K562 (cell line): ENCODE data around the gene ENDOD1. TPM values are rescaled to one million over a fixed set of nuclear protein-coding genes. Genes with fewer than 3 reads are reported as not detected.

Source experiments
- ASH1L ChIP-seq: fragments of 450-650 bp; IDR thresholded peaks from 2 replicates; pipeline ENCODE4 v1.6.1; 2018; ENCODE audit warnings: borderline replicate concordance, mild to moderate bottlenecking, low read depth; ENCODE audit not compliant: partially characterized antibody
- BDP1 ChIP-seq: IDR thresholded peaks from 3 replicates; pipeline ENCODE4 v1.6.1; 2011; ENCODE audit not compliant: insufficient read length, insufficient read depth
- CREM ChIP-seq: IDR thresholded peaks from 2 replicates; pipeline ENCODE4 v1.6.1; 2014; ENCODE audit warnings: antibody characterized with exemption, low read depth
- ESRRB ChIP-seq: fragments of 250-450 bp; sonication (Bioruptor Pico); IDR thresholded peaks from 2 replicates; pipeline ENCODE4 v1.5.0; 2020; ENCODE audit warnings: mild to moderate bottlenecking, moderate library complexity, borderline replicate concordance
- FOXA1 ChIP-seq: fragments of 450-650 bp; IDR thresholded peaks from 2 replicates; pipeline ENCODE4 v1.6.1; 2016; ENCODE audit warnings: mild to moderate bottlenecking, borderline replicate concordance
- NCOR1 ChIP-seq: fragments of 450-650 bp; IDR thresholded peaks from 2 replicates; pipeline ENCODE4 v1.6.1; 2016; ENCODE audit warnings: mild to moderate bottlenecking, moderate library complexity
- PHB ChIP-seq: fragments of 250-450 bp; sonication (Bioruptor Pico); IDR thresholded peaks from 2 replicates; pipeline ENCODE4 v1.5.0; 2021
- PHF20 ChIP-seq: fragments of 450-650 bp; IDR thresholded peaks from 2 replicates; pipeline ENCODE4 v1.6.1; 2018; ENCODE audit not compliant: partially characterized antibody
- SETDB1 ChIP-seq: IDR thresholded peaks from one replicate; pipeline ENCODE4 v1.6.1; 2012; ENCODE audit warnings: low read length, control low read depth, inconsistent platforms
- SP1 ChIP-seq: sonication (generic); formaldehyde crosslinking; IDR thresholded peaks from 2 replicates; pipeline ENCODE4 v1.8.1; 2022; ENCODE audit warnings: mild to moderate bottlenecking, missing genetic modification reagents
- TBP ChIP-seq: optimal IDR thresholded peaks from 2 replicates; pipeline ENCODE3; 2011; ENCODE audit warnings: low read depth, low read length, improper control_type of control experiment
- ZNF197 ChIP-seq: fragments of 200-800 bp; sonication (Bioruptor generic); IDR thresholded peaks from 2 replicates; pipeline ENCODE4 v1.6.1; 2016; ENCODE audit warnings: low read depth, missing genetic modification characterization, missing compliant biosample characterization
- ZNF212 ChIP-seq: fragments of 450-650 bp; formaldehyde crosslinking; IDR thresholded peaks from 2 replicates; pipeline ENCODE4 v1.4.0; 2020; ENCODE audit warnings: mild to moderate bottlenecking
- ZNF354B ChIP-seq: fragments of 250-450 bp; sonication (Bioruptor Pico); IDR thresholded peaks from 2 replicates; pipeline ENCODE4 v1.4.0; 2020
- ZNF717 ChIP-seq: fragments of 250-450 bp; sonication (Bioruptor Pico); IDR thresholded peaks from 2 replicates; pipeline ENCODE4 v1.5.0; 2021
- polyA plus RNA-seq, 8 experiments: library from polyadenylated mRNA; depleted of rRNA in 4 of 8; stranded (reverse) in 5 of 8; unstranded in 3 of 8; fragments of >200 nt; fragmentation: Nextera tagmentation in 2 of 8; fragmentation: Illumina TruSeq in 1 of 8; extraction: Ambion mirVana in 2 of 8; extraction: Trizol in 1 of 8; gene quantifications; 2 replicates each; pipeline versions ENCODE4 v1.2.1 to v1.2.3, GENCODE V29; 2011 to 2014; ENCODE audit warnings: inconsistent platforms in 1 of 8, missing spikeins in 1 of 8
- total RNA-seq, 7 experiments: library from RNA; depleted of rRNA in 6 of 7; stranded (reverse); fragments of >200 nt in 6 of 7; fragmentation: Illumina TruSeq in 2 of 7; extraction: Trizol in 2 of 7; gene quantifications; 2 replicates each; pipeline versions ENCODE4 v1.2.1 to v1.2.3, GENCODE V29; 2011 to 2021; ENCODE audit warnings: low replicate concordance in 1 of 7
- TF ChIP-seq, protein P1 (sequence below): IDR thresholded peaks from 2 replicates; pipeline ENCODE4 v1.6.1; 2011; ENCODE audit warnings: borderline replicate concordance, low read depth, mild to moderate bottlenecking, moderate library complexity, low read length; ENCODE audit not compliant: insufficient read depth, poor library complexity, severe bottlenecking
- TF ChIP-seq, protein P2 (sequence below): fragments of 250-450 bp; sonication (Bioruptor Pico); IDR thresholded peaks from 2 replicates; pipeline ENCODE4 v1.8.0; 2022; ENCODE audit warnings: moderate library complexity, mild to moderate bottlenecking, inconsistent platforms
- TF ChIP-seq, protein P3 (sequence below), 2 experiments: fragments of 450-650 bp; IDR thresholded peaks; 2 replicates each; pipeline ENCODE4 v1.6.1; 2016
- TF ChIP-seq, protein P4 (sequence below): fragments of 150-350 bp; IDR thresholded peaks from 2 replicates; pipeline ENCODE4 v1.6.1; 2014; ENCODE audit warnings: low read depth, mild to moderate bottlenecking, low read length, borderline replicate concordance
- TF ChIP-seq, protein P5 (sequence below): sonication (generic); formaldehyde crosslinking; IDR thresholded peaks from 2 replicates; pipeline ENCODE4 v1.8.1; 2023; ENCODE audit warnings: mild to moderate bottlenecking, missing genetic modification reagents

The ENDOD1 gene
- total and polyA plus RNA-seq, 9 of the 15 experiments (the other 6 are each of a cell fraction or from before 2014, with no cell fraction given) = 4.2 to 11.8 (median 9.3) TPM

DNA sequence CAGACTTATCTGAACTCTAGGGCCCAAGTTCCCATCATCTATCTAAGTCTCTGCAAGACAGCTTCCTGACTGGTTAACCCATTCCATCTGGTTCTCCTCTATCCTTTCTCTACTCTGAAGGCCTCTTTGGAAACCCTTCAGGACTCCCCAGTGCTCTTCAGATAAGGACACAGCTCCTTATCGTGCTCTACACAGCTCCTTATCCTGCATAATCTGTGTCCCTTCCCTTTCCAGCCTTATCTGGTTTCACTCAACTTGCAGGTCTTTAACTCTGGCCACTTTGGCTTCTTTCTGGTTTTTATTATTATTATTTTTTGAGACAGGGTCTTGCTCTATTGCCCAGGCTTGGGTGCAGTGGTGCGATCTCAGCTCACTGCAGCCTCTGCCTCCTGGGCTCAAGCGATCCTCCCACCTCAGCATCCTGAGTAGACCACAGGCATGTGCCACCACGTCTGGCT is 10.6 kb downstream of the ENDOD1 start (continued):
- TF ChIP-seq NCOR1 (peak; percentile 96), ZNF197 (CRISPR knock-in tag) (peak; percentile 87; the same call in 1 of the 2 replicates), ZNF212 (no peak), ZNF717 (no peak), ZNF354B (CRISPR knock-in tag) (no peak), SP1 (CRISPR knock-in tag) (no peak), BDP1 (no peak), SETDB1 (no peak), ASH1L (no peak), CREM (no peak), TBP (no peak), ESRRB (CRISPR knock-in tag) (no peak), PHB (CRISPR knock-in tag) (no peak), PHF20 (peak; percentile 60), FOXA1 (no peak)
- TF ChIP-seq, protein P1, sequence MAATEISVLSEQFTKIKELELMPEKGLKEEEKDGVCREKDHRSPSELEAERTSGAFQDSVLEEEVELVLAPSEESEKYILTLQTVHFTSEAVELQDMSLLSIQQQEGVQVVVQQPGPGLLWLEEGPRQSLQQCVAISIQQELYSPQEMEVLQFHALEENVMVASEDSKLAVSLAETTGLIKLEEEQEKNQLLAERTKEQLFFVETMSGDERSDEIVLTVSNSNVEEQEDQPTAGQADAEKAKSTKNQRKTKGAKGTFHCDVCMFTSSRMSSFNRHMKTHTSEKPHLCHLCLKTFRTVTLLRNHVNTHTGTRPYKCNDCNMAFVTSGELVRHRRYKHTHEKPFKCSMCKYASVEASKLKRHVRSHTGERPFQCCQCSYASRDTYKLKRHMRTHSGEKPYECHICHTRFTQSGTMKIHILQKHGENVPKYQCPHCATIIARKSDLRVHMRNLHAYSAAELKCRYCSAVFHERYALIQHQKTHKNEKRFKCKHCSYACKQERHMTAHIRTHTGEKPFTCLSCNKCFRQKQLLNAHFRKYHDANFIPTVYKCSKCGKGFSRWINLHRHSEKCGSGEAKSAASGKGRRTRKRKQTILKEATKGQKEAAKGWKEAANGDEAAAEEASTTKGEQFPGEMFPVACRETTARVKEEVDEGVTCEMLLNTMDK = no peak
- TF ChIP-seq, protein P2, sequence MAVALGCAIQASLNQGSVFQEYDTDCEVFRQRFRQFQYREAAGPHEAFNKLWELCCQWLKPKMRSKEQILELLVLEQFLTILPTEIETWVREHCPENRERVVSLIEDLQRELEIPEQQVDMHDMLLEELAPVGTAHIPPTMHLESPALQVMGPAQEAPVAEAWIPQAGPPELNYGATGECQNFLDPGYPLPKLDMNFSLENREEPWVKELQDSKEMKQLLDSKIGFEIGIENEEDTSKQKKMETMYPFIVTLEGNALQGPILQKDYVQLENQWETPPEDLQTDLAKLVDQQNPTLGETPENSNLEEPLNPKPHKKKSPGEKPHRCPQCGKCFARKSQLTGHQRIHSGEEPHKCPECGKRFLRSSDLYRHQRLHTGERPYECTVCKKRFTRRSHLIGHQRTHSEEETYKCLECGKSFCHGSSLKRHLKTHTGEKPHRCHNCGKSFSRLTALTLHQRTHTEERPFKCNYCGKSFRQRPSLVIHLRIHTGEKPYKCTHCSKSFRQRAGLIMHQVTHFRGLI (CRISPR knock-in tag) = peak; percentile 59; the same call in 1 of the 2 replicates
- TF ChIP-seq, protein P3, sequence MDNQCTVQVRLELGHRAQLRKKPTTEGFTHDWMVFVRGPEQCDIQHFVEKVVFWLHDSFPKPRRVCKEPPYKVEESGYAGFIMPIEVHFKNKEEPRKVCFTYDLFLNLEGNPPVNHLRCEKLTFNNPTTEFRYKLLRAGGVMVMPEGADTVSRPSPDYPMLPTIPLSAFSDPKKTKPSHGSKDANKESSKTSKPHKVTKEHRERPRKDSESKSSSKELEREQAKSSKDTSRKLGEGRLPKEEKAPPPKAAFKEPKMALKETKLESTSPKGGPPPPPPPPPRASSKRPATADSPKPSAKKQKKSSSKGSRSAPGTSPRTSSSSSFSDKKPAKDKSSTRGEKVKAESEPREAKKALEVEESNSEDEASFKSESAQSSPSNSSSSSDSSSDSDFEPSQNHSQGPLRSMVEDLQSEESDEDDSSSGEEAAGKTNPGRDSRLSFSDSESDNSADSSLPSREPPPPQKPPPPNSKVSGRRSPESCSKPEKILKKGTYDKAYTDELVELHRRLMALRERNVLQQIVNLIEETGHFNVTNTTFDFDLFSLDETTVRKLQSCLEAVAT (IDR thresholded peaks at IDR 0.05) = peak in 1 of 2 experiments; percentile 57; a peak in 1 of 4 replicates
- TF ChIP-seq, protein P4, sequence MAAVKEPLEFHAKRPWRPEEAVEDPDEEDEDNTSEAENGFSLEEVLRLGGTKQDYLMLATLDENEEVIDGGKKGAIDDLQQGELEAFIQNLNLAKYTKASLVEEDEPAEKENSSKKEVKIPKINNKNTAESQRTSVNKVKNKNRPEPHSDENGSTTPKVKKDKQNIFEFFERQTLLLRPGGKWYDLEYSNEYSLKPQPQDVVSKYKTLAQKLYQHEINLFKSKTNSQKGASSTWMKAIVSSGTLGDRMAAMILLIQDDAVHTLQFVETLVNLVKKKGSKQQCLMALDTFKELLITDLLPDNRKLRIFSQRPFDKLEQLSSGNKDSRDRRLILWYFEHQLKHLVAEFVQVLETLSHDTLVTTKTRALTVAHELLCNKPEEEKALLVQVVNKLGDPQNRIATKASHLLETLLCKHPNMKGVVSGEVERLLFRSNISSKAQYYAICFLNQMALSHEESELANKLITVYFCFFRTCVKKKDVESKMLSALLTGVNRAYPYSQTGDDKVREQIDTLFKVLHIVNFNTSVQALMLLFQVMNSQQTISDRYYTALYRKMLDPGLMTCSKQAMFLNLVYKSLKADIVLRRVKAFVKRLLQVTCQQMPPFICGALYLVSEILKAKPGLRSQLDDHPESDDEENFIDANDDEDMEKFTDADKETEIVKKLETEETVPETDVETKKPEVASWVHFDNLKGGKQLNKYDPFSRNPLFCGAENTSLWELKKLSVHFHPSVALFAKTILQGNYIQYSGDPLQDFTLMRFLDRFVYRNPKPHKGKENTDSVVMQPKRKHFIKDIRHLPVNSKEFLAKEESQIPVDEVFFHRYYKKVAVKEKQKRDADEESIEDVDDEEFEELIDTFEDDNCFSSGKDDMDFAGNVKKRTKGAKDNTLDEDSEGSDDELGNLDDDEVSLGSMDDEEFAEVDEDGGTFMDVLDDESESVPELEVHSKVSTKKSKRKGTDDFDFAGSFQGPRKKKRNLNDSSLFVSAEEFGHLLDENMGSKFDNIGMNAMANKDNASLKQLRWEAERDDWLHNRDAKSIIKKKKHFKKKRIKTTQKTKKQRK = no peak
- TF ChIP-seq, protein P5, sequence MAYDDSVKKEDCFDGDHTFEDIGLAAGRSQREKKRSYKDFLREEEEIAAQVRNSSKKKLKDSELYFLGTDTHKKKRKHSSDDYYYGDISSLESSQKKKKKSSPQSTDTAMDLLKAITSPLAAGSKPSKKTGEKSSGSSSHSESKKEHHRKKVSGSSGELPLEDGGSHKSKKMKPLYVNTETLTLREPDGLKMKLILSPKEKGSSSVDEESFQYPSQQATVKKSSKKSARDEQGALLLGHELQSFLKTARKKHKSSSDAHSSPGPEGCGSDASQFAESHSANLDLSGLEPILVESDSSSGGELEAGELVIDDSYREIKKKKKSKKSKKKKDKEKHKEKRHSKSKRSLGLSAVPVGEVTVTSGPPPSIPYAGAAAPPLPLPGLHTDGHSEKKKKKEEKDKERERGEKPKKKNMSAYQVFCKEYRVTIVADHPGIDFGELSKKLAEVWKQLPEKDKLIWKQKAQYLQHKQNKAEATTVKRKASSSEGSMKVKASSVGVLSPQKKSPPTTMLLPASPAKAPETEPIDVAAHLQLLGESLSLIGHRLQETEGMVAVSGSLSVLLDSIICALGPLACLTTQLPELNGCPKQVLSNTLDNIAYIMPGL (CRISPR knock-in tag) = no peak
